Activated B cell treated with CpG ODN at 0.5 μM for 24 hours (primary cell): ENCODE measurements around the gene CCNF. TPM values are rescaled to one million over a fixed set of nuclear protein-coding genes. Genes with fewer than 3 reads are reported as not detected.

ENCODE experiments used
- ATAC-seq: fragments of 200-7000 bp; cut with Tn5 transposase; one replicate; pipeline ENCODE4 v1.10.0; 2021; ENCODE audit warnings: low read depth, mild to moderate bottlenecking, moderate library complexity
- CTCF ChIA-PET: fragments of 350-600 bp; sonication (Branson Sonifier 250); formaldehyde crosslinking; loops from one replicate; lab custom pipeline; 2021; ENCODE audit warnings: antibody characterized with exemption; lab: Charles Lee
- POLR2A ChIA-PET: fragments of 350-600 bp; sonication (Branson Sonifier 250); formaldehyde crosslinking; loops from one replicate; lab custom pipeline; 2021; ENCODE audit warnings: antibody characterized with exemption; lab: Charles Lee
- DNase-seq: peaks from one replicate; pipeline ENCODE4 v3.0.0; 2022
- H3K27ac Mint-ChIP-seq: one replicate; pipeline ENCODE4 v1.8.0; 2020; ENCODE audit warnings: mixed read lengths
- H3K27me3 Mint-ChIP-seq: one replicate; pipeline ENCODE4 v1.8.0; 2021; ENCODE audit warnings: mixed read lengths
- H3K36me3 Mint-ChIP-seq: one replicate; pipeline ENCODE4 v1.8.0; 2021; ENCODE audit warnings: low read depth, mixed read lengths
- H3K4me1 Mint-ChIP-seq: one replicate; pipeline ENCODE4 v1.8.0; 2021; ENCODE audit warnings: mixed read lengths
- H3K4me3 Mint-ChIP-seq: one replicate; pipeline ENCODE4 v1.8.0; 2020; ENCODE audit warnings: mild to moderate bottlenecking, mixed read lengths
- H3K9me3 Mint-ChIP-seq: one replicate; pipeline ENCODE4 v1.8.0; 2020; ENCODE audit warnings: mixed read lengths
- CTCF ChIP-seq: fragments of 200-600 bp; IDR thresholded peaks from one replicate; pipeline ENCODE4 v1.8.0; 2022; ENCODE audit warnings: antibody characterized with exemption, mild to moderate bottlenecking
- intact Hi-C: fragments of 100-400 bp; cut with micrococcal nuclease; formaldehyde crosslinking; loops from one replicate; pipeline ENCODE4 v1.15.1; 2024
- total RNA-seq: library from RNA; stranded (reverse); gene quantifications from 2 replicates; pipeline ENCODE4 v1.2.3, GENCODE V29; 2022

Gene CCNF
- total RNA-seq, 1 donor from 2014 or later: 5.5 TPM

- no peak for ATAC-seq
- peak overlapping the region; percentile 82 for H3K4me3 Mint-ChIP-seq
- ChIA-PET CTCF (interaction anchor here (1.2 to 1.5 kb wide), 2 partner anchors 58 to 60 kb away, joined by 3 to 4 read pairs; no protein-coding TSS in a partner anchor), POLR2A (interaction anchor here (1.0 to 1.1 kb wide), 2 partner anchors 59 to 273 kb away, joined by 3 to 4 read pairs; partner anchors contain the start of gene TRAF7)
- no peak for TF ChIP-seq CTCF
- DNase-seq: no peak
- H3K27me3 Mint-ChIP-seq: no peaks in the 10 kb centered on the region
- peaks cover 17% of the 10 kb centered on the region for H3K4me1 Mint-ChIP-seq
- no peaks in the 10 kb centered on the region for H3K9me3 Mint-ChIP-seq
- H3K27ac Mint-ChIP-seq: no peak overlapping the region
- peaks cover 9% of the 10 kb centered on the region for H3K36me3 Mint-ChIP-seq
- intact Hi-C loops: loop anchor here (2.0 to 10.0 kb wide), 4 partner anchors 33 to 203 kb away; partner anchors contain the start of genes E4F1, RNPS1, TBC1D24 and TEDC2
These were observed 1.0 kb upstream of the CCNF start for GRCh38 chr16:2428051-2428783.

GRCh38 chr16:2428784-2429033 is 538 bp upstream of the CCNF start:
- TF ChIP-seq CTCF: no peak
- H3K27ac Mint-ChIP-seq: no peak overlapping the region
- ChIA-PET CTCF (interaction anchor here (1.2 to 1.5 kb wide), 2 partner anchors 58 to 59 kb away, joined by 3 to 4 read pairs; no protein-coding TSS in a partner anchor), POLR2A (interaction anchor here (1.1 kb wide), 2 partner anchors 57 to 273 kb away, joined by 4 read pairs; partner anchors contain the start of gene TRAF7)
- peak overlapping the region; percentile 82 for H3K4me3 Mint-ChIP-seq
- DNase-seq: no peak
- no peak for ATAC-seq
- no peaks in the 10 kb centered on the region for H3K27me3 Mint-ChIP-seq
- intact Hi-C loops: loop anchor here (1.0 to 10.0 kb wide), 5 partner anchors 32 to 204 kb away; partner anchors contain the start of genes E4F1, RNPS1, TBC1D24 and TEDC2
- H3K36me3 Mint-ChIP-seq: peaks cover 13% of the 10 kb centered on the region
- H3K4me1 Mint-ChIP-seq: peaks cover 16% of the 10 kb centered on the region
- no peaks in the 10 kb centered on the region for H3K9me3 Mint-ChIP-seq

GRCh38 chr16:2429771-2430663 is 770 bp downstream of the CCNF start:
- H3K36me3 Mint-ChIP-seq: peaks cover 13% of the 10 kb centered on the region
- TF ChIP-seq CTCF: no peak
- intact Hi-C loops: loop anchor here (1.0 to 10.0 kb wide), 6 partner anchors 31 to 205 kb away; partner anchors contain the start of genes E4F1, RNPS1, TBC1D24 and TEDC2
- H3K27me3 Mint-ChIP-seq: no peaks in the 10 kb centered on the region
- H3K9me3 Mint-ChIP-seq: no peaks in the 10 kb centered on the region
- ChIA-PET POLR2A (interaction anchor here (1.0 to 1.7 kb wide), 7 partner anchors 26 to 465 kb away, joined by 3 to 5 read pairs (median 4); partner anchors contain the start of genes RPS2, TBC1D24 and TRAF7), CTCF (interaction anchor here (0.9 to 2.1 kb wide), 6 partner anchors 10 to 235 kb away, joined by 3 to 21 read pairs (median 3); partner anchors contain the start of gene TBC1D24)
- DNase-seq (no peak), ATAC-seq (no peak)
- H3K27ac Mint-ChIP-seq: no peak overlapping the region
- peaks cover 16% of the 10 kb centered on the region for H3K4me1 Mint-ChIP-seq
- H3K4me3 Mint-ChIP-seq: peak overlapping the region; percentile 85

- Mint-ChIP-seq H3K36me3 (peaks cover 17% of the 10 kb centered on the region), H3K4me1 (peaks cover 16% of the 10 kb centered on the region), H3K27me3 (no peaks in the 10 kb centered on the region), H3K27ac (no peak overlapping the region), H3K9me3 (no peaks in the 10 kb centered on the region), H3K4me3 (no peak overlapping the region)
- intact Hi-C loops: no loop called here
- ChIA-PET CTCF (no interaction called here), POLR2A (no interaction called here)
- ATAC-seq (no peak), DNase-seq (no peak)
- no peak for TF ChIP-seq CTCF
These were observed 3.0 kb downstream of the CCNF start for GRCh38 chr16:2432286-2432685.
